GM10847 (cell line): ENCODE results near the gene RGP1.

Experiments
- POLR2A ChIP-seq: IDR thresholded peaks from 2 replicates; pipeline ENCODE4 v1.6.1; 2011; ENCODE audit not compliant: insufficient read length; ENCODE audit errors: extremely low read depth

The RGP1 gene

GRCh38 chr9:35748858-35749514 lies at the start of gene RGP1, which contains the start of gene GBA2:
Gene RGP1 (plus strand): TSS chr9:35749287. CDS start chr9:35749756, 469 bp downstream.
Gene GBA2 (minus strand): TSS chr9:35749228. CDS start chr9:35748704, 524 bp downstream.
- TF ChIP-seq POLR2A: peak; percentile 67

GRCh38 chr9:35700031-35700430 lies 49.1 kb upstream of the RGP1 start:
- TF ChIP-seq POLR2A: no peak

DNA sequence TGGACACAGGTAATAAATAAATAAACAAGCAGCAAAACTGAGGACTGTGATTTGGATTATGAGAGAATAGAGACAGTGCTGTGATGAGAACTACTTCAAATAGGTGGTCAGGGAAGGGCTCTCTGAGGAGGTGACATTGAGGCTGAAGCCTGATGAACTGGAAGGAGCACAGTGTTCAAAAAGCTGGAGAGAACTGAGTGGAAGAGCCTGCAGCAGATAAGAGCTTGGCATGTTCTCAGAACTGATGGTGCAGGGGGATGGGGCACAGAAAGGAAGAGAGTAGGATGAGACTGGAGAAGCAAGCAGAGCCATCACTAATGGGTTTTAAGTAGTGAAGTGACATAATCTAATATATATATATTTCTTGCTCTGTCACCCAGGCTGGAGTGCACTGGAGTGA lies 48.1 kb upstream of the RGP1 start:
- no peak for TF ChIP-seq POLR2A

DNA sequence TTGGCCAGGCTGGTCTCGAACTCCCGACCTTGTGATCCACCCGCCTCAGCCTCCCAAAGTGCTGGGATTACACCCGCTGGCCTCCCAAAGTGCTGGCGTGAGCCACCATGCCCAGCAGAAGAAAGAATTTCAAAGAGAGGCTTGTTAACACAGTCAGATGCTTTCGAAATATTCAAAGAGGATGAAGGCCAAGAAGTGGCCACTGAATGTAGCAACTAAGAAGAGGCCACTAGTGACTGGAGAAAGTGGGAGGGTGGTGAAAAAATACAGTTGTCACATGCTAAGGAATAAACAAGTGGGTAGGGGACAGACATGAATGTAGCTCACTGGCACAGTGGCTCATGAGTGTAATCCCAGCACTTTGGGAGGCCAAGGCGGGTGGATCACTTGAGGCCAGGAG lies 46.4 kb upstream of the RGP1 start:
- no peak for TF ChIP-seq POLR2A

DNA sequence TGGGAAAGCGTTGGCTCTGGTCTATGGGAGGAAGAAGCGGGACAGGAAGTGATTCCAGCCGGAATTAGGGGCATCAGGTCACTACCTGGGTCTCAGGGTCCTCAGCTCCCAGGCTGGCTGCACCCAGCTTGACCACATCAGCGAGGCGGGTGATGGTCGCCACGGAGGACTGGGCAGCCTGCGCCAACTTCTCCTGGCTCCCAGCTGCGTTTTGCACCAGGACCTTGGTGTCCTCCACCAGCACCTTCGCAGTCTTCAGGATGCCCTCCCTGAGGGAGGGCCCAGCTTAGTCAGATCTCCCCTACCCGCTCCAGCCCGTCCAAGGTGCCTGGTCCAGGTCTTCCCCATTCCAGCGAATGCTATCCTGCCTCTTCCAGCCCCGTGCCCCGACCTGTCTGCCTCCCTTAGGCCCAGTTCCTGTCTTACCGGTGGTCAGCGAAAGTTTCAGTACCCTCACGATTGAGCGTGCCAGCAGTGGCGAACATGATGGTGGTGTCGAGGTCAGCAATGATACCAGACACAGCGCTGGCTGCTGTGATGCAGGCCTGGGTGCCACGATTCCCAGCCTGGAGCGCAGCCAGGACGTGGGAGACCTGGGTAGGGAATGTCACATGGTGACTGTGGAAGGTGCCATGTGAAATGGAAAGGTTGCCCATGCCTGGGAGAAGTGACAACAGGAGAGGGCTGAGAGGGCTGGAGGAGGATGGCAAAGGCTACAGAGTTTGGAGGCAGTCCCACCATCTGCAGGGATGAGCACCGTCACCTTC lies 45.0 kb upstream of the RGP1 start:
- TF ChIP-seq POLR2A: no peak

- no peak for TF ChIP-seq POLR2A
These were observed 43.7 kb upstream of the RGP1 start for GRCh38 chr9:35705372-35705771.

GRCh38 chr9:35705836-35706430 lies 43.2 kb upstream of the RGP1 start:
- no peak for TF ChIP-seq POLR2A

DNA sequence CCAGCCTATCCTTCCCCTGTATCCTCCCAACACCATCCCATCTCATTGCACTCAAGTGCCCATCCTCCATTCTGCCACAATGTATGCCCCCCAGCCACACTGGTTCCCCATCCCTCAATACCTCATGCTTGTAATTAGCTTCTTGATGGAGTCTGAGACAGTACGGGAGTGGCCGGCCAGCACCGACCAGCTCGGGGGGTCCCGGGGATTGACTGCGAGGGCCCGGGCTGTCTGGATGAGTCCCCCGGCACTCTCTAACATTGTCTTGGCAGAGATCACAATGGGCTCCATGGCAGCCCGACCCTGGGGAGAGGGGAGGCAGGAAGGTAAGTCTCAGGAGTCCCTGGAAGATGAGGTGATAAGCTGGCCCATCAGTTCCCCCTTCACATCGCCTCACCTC lies 42.1 kb upstream of the RGP1 start:
- TF ChIP-seq POLR2A: no peak

DNA sequence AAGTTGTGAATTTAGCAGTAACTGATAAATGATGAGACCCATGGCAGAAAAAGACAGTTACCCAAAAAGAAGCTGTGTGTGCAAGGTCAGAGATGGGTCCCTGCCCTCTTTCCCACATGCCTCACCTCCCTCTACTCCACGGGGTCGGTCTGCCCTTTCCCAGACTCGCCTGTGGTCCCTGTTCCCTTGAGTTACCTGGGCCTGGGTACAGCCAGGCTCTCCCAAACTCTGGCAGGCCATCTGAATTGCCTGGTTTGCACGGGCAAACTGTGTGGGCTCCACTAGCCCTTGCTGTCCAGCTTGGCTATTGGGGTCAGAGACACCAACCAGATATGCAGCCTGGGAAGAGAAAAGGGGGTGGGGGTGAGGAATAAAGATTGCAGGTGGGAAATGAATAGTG lies 40.9 kb upstream of the RGP1 start:
- TF ChIP-seq POLR2A: no peak

DNA sequence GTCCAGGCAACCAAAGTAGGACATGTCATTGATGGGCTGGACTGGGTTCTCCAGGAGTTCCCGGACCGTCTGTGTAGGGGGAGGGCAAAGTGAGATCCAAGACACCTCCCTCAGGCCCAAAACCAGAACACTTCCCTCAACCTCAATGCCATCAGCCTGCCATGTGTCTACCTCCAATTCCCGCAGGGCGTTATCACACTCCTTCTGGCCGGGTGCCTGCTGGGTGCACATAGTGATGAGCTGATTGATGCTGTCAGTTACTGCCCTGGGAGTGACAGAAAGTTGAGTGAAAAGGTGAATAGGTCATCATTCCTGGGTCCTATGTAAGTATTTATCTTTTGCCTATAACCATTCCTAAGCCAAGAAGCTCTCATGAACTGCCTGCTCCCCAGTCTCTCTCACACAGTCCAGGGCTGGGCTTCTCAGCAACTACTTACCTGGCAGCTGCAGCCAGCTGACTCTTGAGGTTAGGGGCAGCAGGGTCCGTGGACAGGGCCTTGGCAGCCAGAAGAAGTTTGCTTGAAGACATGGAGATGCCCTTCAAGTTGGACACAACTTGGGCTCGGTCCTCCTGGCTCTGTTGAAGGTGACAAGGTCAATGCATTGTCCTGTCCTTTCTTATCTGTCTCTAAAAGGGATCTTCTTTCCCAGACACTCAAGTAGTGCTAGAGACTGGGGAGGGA lies 38.1 kb upstream of the RGP1 start:
- no peak for TF ChIP-seq POLR2A

DNA sequence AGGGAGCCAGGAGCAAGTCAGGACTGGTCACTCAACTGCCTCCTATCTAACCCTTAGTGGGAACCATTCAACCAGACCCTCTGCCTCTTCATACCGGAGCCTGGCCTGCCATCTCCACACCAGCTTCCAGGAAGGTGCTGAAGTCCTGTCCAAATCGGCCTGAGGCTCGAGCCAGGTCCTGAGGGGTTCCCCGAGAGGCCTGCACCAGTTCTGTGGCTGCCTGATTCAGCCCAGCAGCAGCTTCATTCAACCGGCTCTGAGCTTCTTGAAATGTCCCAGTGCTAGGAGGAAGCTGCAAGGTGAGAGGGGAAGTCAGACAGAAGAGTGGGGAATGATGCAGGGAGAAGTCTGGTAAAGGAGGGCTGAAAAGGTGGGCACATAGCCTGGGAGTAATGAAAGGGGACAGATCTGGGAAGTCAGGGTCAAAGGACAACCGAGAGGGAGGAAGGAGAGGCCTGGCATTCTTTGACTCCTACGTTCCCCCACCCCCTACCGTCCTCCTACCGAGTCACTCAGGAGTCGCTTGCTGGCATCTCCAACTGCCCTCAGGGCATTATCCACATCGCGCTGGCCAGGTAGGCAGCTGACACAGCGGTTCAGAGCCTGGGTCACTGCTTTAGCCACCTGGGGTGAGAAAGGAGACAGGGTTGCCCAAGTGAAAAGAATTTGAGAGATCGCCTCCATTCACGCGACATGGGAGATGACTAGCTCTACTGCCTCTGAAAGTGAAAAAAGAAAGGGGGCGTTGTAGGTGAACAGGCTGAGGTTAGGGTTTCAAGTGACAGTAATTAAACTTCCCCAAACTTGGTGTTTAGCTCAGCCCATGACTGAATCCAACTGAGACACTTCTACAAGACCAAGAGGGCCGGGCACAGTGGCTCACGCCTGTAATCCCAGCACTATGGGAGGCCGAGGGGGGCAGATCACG lies 37.3 kb upstream of the RGP1 start:
- no peak for TF ChIP-seq POLR2A

DNA sequence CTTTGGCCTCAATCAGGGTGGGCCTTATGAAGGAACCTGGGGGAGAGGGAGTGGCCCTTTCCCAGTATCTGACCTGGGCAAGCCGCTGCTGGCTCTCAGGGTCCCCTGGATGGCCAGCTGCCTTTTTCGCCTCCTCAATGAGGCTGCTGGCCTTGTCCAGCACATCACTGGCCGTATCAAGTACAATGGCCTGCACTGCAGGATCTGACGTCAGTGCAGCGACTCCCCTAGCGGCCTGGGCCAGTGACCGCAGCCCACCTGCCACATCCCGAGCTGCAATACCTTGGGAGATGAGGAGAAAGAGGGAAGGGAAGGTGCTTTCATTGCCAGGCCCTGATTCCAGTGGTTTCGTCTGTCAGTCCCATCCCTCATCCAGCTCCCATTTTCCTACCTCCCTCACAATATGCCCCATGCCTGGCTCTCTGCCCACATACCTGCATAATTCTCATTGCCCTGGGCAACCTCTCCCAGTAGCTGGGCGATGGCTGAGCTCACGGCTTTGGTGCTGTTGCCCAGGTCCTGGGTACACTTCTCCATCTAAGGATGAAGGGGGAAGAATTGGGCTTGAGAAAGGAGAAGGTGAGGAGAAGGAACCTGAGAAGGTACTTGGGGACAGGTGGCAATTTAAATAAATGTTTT lies 36.2 kb upstream of the RGP1 start:
- TF ChIP-seq POLR2A: no peak

DNA sequence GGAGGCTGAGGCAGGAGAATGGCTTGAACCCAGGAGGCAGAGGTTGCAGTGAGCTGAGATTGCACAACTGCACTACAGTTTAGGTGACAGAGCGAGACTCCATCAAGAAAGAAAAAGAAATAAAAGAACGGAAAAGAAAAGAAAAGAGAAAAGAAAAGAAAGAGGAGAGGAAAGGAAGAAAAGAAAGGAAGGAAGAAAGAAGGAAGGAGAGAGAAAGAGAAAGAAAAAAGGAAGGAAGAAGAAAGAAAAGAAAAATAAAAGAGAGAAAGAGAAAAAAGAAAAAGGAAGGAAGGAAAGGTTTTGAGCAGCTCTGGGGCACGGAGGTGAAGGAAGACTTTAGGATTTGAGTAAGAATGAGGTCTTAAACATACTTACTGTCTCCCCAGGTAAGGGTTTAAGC lies 35.5 kb upstream of the RGP1 start:
- TF ChIP-seq POLR2A: no peak

DNA sequence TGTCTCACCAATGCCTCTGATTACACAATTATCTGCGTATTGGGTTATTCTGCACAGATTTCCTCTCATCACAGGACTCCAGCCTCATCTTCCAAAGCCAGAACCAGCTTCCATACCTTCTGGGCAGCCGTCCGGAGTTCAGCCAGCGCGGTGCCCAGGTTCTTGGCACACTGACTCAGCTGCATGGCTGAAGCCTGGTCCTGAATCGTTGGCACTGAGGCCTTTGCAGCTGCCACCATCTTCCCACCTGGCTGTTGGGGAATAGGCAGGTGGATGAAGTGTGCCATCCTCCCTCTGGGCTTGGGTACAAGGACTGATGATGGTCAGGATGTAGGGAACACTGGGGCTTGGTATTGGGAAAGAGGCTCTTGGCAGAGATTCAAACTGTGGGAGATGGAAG lies 35.0 kb upstream of the RGP1 start:
- no peak for TF ChIP-seq POLR2A
